Activated CD4-positive, alpha-beta T cell treated with anti-CD3 and anti-CD28 coated beads, Interleukin-2, amount 50 U/mL, for 4 hours (primary cell): ENCODE data around the gene TSC2.
A peak's percentile ranks its signal among the peaks of the same experiment; 100 is the strongest.
"Not testable (repeated sequence)": the region's sequence is repeated elsewhere in the genome, so short reads cannot be mapped to it uniquely, and the experiment has no call there.

ENCODE experiments used
- DNase-seq, 2 experiments: peaks; one replicate each; pipeline ENCODE4 v3.0.0-alpha.2; 2020

TSC2 gene

DNA sequence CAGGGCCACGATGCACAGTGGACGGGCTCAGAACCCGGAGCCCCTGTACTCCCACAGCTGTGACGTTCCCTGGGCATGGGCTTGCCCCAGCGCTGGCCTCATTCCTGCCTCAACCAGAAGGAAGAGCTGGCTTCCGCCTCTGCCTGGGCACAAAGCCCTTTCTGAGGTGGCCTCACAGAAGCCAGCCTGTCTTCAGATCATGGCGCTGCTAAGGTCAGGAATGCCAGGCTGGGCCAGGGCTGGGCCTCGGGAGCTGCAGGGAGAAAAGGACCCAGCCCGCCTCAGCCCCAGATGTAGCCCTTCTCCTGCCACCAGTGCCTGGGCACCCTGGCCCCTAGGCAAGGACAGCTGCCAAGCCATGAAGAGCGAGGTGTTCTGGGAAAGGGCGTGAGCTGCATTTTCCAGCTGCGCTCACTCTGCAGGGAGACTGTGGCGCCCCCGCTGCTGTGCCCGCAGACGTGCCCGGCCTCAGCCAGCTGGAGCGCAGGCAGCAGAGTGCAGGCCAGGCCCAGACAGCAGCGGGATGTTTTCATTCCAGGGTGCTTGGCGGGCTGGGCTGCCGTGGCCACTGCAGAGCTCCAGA is 78.5 kb downstream of the TSC2 start:
- not testable (repeated sequence) for DNase-seq

DNA sequence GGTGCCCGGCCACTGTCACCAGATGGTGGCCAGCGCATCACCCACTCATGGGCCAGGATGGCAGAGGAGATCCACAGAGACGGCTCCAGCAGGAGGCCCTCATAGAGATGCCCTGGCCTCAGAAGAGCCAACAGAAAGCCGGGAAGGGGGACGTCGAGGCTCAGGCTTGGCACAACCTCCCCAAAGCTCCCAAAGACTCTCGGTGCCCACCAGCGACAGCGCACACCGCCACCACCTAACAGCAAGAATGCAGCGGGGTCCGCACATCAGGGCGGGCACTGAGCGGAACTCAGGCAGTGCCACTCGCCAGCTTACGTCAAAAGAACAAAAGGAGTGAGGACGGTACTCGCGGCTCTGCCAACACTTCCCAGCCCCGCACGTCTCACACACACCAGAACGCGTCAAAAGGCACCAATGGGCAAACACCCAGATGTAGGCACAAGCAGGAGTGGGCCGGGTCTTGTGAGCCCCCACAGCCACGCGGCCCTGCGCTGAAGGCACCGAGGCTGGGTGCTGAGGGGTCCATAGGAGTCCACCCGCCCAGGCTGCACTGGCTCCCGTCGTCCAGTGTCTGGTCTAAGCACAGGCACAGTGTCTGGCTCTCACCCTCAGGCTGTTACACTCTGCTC is 79.3 kb downstream of the TSC2 start:
- not testable (repeated sequence) for DNase-seq

DNA sequence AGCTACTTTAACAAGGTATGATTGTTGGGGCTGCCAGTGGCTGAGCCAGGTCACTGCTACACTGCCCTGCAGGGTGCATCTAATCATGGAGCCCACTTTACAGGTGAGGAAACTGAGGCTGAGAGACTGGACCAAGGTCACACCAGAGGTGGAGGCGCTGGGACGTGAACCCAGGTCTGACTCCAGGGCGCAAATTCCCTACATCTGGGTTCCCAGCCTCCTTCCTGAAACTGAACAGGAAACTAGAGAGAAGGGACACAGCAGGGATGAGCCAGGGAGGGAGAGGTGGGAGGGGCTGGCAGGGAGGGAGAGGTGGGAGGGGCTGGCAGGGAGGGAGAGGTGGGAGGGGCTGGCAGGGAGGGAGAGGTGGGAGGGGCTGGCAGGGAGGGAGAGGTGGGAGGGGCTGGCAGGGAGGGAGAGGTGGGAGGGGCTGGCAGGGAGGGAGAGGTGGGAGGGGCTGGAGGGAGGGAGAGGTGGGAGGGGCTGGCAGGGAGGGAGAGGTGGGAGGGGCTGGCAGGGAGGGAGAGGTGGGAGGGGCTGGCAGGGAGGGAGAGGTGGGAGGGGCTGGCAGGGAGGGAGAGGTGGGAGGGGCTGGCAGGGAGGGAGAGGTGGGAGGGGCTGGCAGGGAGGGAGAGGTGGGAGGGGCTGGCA is 80.0 kb downstream of the TSC2 start:
- not testable (repeated sequence) for DNase-seq

DNA sequence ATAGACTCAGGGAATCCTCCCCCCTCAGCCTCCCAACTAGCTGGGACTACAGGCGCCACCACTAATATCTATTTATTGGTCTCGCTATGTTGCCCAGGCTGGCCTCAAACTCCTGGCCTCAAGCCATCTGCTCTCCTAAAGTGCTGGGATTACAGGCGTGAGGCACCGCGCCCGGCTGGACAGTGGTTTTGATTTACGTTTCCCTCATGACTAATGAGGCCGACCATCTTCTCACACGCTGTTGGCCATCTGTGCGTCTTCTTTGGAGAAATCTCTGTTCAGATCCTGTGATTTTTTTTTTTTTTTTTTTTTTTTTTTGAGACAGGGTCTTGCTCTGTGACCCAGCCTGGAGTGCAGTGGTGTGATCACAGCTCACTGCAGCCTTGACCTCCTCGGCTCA is 81.5 kb downstream of the TSC2 start:
- not testable (repeated sequence) for DNase-seq

DNA sequence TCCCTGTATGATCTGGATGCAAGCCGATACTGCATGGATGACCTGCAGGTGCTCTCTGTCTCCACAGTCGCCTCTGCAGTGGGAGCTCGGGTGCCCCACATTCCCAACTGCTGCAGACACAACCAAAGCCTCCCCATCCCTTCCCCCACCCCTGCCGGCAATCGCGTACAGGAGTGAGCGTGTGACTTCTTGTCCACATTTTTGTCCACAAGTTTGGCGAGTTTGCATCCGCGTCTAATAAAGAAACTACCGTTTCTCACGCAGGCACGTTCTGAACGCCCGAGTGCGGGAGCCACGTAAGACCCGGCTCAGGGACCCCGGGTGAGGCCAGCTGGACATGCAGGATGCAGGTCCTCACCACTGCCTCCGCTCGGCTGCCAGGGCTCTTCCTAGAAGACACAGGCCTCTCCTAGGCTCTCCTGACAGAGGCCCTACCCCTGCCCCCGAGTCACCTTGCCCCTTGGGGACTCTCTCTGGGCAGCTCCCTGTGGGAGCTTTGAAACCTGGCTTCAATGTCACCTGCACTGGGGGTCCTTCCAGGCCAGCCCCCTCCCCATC is 82.2 kb downstream of the TSC2 start:
- DNase-seq, result not testable (repeated sequence)

DNA sequence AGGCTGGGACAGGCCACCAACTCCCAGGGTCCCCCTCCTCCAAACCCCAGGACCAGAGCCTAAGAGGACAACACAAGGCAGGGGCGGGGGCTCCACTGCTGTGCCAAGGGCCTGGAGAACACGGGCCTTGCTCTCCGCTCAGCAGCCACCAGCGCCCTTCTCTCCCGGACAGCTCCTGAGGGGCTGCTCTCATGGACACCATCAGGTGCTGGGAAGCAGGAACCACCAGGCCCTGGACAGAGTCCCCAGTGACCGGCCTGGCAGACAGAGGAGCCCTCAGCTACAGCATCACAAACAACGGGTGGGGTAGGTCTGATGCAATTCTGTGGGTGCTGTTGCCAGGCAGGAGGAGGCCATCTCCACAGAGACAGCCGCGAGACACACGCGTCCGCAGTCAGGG is 86.0 kb downstream of the TSC2 start:
- not testable (repeated sequence) for DNase-seq

DNA sequence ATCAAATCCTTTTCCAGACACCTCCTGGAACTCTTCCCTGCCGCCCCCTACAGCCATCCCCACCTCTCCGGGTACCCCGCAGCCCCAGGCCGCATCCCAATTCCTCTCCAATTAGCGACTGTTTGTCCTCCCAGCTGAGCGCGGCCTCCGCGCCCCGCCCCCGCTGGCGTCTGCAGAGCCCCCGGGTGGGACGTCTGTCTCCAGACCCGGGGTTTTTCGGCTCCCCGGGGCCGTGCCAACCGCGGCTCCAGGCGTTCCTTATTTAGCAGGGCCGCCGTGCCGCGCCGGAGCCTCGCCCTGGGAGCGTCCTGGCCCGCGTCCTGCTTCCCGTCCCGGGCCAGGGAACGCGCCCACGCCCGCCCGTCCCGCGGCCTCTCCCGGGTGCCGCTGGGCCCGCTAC is 87.3 kb downstream of the TSC2 start:
- DNase-seq, result not testable (repeated sequence)

DNA sequence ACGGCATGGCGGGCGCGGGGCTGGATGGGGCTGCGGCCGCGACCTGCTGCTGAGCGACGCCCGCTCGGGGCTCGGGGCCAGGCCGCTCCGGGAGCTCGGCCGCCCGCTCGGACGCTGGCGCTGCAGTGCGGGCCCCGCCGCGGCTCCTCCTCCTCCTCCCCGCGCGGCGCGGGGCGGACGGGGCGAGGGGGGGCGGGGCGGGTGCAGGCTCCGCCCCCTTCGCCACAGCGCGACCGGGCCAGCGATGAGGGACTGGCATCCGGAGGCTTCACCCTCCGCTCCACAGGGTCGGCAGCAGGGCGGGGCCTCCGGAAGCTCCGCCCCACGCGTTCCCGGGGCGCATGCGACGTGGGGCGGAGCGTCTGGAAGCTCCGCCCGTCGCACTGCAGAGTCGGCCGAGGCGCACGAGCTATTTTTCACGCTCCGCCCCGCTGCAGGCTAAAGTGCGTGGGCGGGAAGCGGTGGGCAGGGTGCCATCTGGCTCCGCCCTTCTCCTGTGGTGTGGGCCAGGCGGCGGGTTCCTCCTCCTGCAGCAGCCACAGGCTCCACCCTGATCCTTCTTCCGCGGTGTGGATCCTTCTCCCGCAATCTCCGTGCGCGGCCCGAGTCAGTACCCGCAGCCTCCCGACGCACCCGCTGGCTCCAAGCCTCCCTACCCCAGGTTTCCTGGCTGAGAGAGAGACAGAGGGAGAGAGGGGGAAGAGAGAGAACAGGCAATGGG is 88.1 kb downstream of the TSC2 start, which contains the start of gene PKD1:
TSS of gene PKD1 (minus strand) at position 129 of the 721 bp plus-strand sequence. CDS start 209 bp downstream, outside the sequence.
- DNase-seq, result peak; percentile 96 to 97
